ENCODE results near the gene ORC3.

DNA sequence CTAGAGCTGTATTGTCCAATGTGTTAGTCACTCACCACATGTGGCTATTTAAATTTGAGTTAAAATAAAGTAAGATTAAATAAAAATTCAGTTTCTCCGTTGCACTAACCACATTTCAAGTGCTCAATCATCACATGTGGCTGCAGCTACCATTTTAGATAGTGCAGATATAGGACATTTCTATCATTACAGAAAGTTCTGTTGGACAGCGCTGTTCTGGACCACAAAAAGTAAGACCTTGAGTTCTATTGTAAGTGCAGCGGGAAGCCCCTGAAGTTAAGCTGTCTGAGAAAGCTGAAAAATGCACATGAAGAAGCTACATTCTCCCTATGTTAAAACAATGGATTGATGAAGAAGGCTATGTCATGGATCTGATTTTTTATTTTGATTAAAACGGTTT lies 1.1 kb downstream of the ORC3 start:
- TF ChIP-seq, protein P1, sequence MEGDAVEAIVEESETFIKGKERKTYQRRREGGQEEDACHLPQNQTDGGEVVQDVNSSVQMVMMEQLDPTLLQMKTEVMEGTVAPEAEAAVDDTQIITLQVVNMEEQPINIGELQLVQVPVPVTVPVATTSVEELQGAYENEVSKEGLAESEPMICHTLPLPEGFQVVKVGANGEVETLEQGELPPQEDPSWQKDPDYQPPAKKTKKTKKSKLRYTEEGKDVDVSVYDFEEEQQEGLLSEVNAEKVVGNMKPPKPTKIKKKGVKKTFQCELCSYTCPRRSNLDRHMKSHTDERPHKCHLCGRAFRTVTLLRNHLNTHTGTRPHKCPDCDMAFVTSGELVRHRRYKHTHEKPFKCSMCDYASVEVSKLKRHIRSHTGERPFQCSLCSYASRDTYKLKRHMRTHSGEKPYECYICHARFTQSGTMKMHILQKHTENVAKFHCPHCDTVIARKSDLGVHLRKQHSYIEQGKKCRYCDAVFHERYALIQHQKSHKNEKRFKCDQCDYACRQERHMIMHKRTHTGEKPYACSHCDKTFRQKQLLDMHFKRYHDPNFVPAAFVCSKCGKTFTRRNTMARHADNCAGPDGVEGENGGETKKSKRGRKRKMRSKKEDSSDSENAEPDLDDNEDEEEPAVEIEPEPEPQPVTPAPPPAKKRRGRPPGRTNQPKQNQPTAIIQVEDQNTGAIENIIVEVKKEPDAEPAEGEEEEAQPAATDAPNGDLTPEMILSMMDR (IDR thresholded peaks at IDR 0.05): no peak
- TF ChIP-seq POLR2A (IDR thresholded peaks at IDR 0.05) (no peak), EP300 (IDR thresholded peaks at IDR 0.05) (no peak)
